Measurements from ENCODE around the gene KPNA3. TPM values are rescaled to one million over a fixed set of nuclear protein-coding genes. Genes with fewer than 3 reads are reported as not detected.

Gene KPNA3
- total and polyA plus RNA-seq, 8 donors = 5.3 to 16.0 (median 8.5) TPM

DNA sequence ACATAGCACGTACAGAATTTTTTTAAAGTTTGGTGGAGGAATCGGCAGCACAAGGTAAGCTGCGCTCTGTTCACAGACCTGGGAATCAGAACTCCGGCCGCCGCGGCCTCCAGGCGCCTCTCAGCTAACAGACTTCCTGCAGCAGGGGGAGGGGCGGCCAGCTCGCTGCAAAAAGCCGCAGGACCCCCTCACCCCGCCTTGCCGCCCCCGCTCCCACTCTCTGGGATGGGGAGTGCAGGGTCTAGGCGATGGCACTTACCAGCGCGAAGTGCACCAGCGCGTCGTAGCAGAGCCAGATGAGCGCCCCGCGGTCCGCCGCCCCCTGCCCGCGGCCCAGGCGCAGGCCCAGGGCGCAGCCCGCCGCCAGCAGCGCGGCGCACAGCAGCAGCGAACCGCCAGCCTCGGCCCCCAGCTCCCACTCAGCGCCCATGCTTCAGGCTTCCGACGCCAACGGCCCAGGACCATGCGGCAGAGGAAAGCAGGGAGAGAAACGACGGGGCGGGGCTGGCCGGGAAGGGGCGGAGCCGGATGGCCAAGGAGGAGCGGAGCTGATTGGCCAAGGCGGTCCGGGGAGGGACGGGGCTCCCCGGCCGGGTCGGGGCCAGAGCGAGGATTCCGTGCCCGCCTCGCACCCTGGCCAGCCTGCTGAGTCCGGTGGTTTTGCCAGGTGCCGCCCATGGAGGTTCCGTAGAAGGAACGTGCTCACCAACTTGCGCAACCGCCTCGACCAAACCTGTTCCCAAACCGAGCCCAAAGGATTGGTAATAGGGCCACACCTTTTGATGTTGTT lies 101.3 kb downstream of the KPNA3 start, which contains the start of gene EBPL:
Gene EBPL, minus strand, starts transcription at position 492 of the 790 bp plus-strand sequence. Its CDS starts 62 bp downstream, at position 430.
- ATAC-seq (peak; percentile 93 to 96 (median 96)), FAIRE-seq (no peak), DNase-seq (peak; percentile 90 to 98 (median 96))
- WGBS, 2 donors = 1% methylated on average over 57 to 67 of the region's 67 CpGs
- H3K9me3 ChIP-seq = no peaks in the 10 kb centered on the region
- TF ChIP-seq, protein P1, sequence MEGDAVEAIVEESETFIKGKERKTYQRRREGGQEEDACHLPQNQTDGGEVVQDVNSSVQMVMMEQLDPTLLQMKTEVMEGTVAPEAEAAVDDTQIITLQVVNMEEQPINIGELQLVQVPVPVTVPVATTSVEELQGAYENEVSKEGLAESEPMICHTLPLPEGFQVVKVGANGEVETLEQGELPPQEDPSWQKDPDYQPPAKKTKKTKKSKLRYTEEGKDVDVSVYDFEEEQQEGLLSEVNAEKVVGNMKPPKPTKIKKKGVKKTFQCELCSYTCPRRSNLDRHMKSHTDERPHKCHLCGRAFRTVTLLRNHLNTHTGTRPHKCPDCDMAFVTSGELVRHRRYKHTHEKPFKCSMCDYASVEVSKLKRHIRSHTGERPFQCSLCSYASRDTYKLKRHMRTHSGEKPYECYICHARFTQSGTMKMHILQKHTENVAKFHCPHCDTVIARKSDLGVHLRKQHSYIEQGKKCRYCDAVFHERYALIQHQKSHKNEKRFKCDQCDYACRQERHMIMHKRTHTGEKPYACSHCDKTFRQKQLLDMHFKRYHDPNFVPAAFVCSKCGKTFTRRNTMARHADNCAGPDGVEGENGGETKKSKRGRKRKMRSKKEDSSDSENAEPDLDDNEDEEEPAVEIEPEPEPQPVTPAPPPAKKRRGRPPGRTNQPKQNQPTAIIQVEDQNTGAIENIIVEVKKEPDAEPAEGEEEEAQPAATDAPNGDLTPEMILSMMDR (IDR thresholded peaks at IDR 0.05) = no peak
- H3K27me3 ChIP-seq = no peaks in the 10 kb centered on the region
- peak within 1 kb of the TSS; percentile 68 to 88 (median 86) for H3K27ac ChIP-seq
- no peaks in the 10 kb centered on the region for H3K36me3 ChIP-seq
- H3K4me3 ChIP-seq = peak within 1 kb of the TSS; percentile 56 to 92 (median 78)
- intact Hi-C loops (cut with DNase I) = no loop called here
- H3K4me1 ChIP-seq = peaks cover 4 to 8% (median 6%) of the 10 kb centered on the region in 3 donors

DNA sequence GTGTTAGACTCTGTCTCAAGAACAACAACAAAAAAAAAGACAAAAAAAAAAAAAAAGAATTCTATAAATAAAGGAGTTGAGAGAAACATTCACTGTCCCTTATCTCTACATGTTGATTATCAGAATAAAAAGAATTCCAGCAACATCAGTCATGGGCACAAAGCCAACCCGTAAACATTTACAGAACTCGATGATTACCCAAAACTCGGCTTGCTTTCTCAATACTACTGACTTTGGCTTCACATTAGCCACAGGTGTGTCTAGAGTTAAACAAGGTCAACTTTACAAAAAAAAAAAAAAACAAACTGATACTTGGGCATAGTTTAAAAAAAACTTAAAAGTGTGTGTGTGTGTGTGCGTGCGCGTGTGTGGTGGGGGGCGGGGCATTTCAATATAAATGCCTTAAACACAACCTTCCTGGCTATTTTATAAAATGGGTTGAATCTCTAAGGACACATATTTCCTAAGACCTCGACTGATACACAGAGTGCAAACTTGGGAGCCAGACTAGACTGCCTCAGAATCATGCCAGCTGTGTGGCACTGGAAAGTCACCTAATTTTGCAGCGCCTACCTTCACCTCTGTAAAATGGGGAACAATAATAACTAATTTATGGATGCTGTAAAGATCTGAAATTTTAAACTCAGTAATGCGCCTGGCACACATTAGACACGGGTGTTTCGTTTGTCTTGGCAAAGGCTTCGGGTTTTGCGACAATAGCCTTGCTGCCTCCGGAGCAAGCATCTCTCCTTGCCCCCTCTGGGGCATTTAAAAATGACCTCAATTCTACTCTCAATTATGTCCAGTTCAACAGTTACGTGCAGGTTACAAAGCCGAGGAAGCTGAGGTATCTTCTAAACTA lies 102.1 kb downstream of the KPNA3 start:
- peaks cover 4 to 8% (median 6%) of the 10 kb centered on the region in 3 donors for H3K4me1 ChIP-seq
- H3K9me3 ChIP-seq = no peaks in the 10 kb centered on the region
- H3K27ac ChIP-seq = peak overlapping the region; percentile 68 to 88 (median 86)
- intact Hi-C loops (cut with DNase I) = no loop called here
- no peaks in the 10 kb centered on the region for H3K36me3 ChIP-seq
- WGBS, 2 donors = 2 to 4% methylated on average over 17 of the region's 17 CpGs
- TF ChIP-seq, protein P1 (IDR thresholded peaks at IDR 0.05) = no peak
- ATAC-seq = peak; percentile 36 to 66 (median 46)
- DNase-seq = peak in 4 of 6 donors; percentile 42 to 59 (median 44)
- no peaks in the 10 kb centered on the region for H3K27me3 ChIP-seq
- H3K4me3 ChIP-seq = peak overlapping the region; percentile 56 to 92 (median 78)
- no peak for FAIRE-seq

DNA sequence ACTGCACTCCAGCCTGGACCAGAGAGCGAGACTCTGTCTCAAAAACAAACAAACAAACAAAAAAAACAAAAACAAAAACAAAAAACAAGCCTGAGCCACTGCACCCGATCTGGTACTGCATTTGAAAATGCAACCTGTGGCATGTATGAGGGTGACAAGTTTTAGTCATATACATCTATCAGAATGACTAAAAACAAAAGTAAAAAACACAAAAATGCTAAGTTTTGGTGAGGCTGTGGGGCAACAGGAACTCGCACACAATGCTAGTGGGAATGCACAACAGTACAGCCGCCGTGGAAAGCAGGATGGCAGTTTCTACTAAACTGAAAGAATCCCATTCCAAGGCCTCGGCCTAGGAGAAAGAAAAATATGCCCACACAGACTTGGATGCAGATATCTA lies 109.0 kb downstream of the KPNA3 start:
- intact Hi-C loops (cut with DNase I) = loop anchor here in 1 of 3 donors (10.0 kb wide), 1 partner anchor 101 kb away; no protein-coding TSS in a partner anchor
- no peaks in the 10 kb centered on the region for H3K27me3 ChIP-seq
- no peak overlapping the region for H3K27ac ChIP-seq
- H3K4me3 ChIP-seq = no peak overlapping the region
- no peaks in the 10 kb centered on the region for H3K36me3 ChIP-seq
- 97% methylated on average over 6 of the region's 6 CpGs for WGBS, 2 donors
- ATAC-seq (no peak), DNase-seq (no peak), FAIRE-seq (no peak)
- TF ChIP-seq, protein P1 (IDR thresholded peaks at IDR 0.05) = no peak
- no peaks in the 10 kb centered on the region for H3K4me1 ChIP-seq
- no peaks in the 10 kb centered on the region for H3K9me3 ChIP-seq

DNA sequence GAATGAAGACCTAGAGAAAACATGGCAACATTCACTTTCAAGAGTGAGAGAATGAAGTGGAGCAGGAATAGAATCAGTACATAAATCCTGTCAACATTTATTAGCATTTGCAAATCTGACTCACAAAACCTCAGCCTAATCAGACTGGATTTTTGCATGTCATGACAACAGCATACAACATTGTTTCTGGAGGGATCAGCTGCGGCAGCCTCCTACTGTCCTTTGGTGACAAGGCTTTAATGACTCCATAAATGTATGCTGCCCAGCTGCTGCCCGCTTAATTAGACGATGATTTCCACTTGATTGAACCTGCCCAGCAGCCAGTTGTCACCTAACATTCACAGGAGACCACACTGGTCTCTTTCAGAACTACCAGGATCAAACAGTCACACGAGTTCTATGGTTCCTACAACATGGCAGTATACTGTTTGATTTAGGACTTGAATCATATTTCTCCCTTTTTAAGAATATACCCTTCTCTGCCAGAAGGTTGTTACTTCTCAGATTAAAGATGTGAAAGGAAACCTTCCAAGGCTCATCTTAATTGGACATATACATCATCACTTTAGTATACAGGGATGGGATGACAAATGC lies 110.5 kb downstream of the KPNA3 start:
- TF ChIP-seq, protein P1 (IDR thresholded peaks at IDR 0.05) = no peak
- no peaks in the 10 kb centered on the region for H3K4me1 ChIP-seq
- intact Hi-C loops (cut with DNase I) = loop anchor here in 1 of 3 donors (10.0 kb wide), 1 partner anchor 103 kb away; no protein-coding TSS in a partner anchor
- H3K4me3 ChIP-seq = no peak overlapping the region
- H3K36me3 ChIP-seq = no peaks in the 10 kb centered on the region
- H3K9me3 ChIP-seq = no peaks in the 10 kb centered on the region
- DNase-seq (no peak), ATAC-seq (peak in 2 of 4 donors; percentile 31 to 45), FAIRE-seq (no peak)
- no peak overlapping the region for H3K27ac ChIP-seq
- 74 to 76% methylated on average over 4 of the region's 4 CpGs for WGBS, 2 donors
- no peaks in the 10 kb centered on the region for H3K27me3 ChIP-seq
